Neural progenitor cell (in vitro differentiated cells): Measurements from ENCODE around the gene CHMP4B. TPM values are rescaled to one million over a fixed set of nuclear protein-coding genes. Genes with fewer than 3 reads are reported as not detected.
"Not testable (repeated sequence)": the region's sequence is repeated elsewhere in the genome, so short reads cannot be mapped to it uniquely, and the experiment has no call there.

Experiments
- DNase-seq: peaks from one replicate; pipeline ENCODE4 v3.0.0-alpha.2; 2016; ENCODE audit warnings: low spot score
- H2AFZ ChIP-seq: fragments of 200-600 bp; sonication (generic); replicated peaks from 2 replicates; pipeline ENCODE4 v1.6.1; 2016; ENCODE audit warnings: antibody characterized with exemption
- H3F3A ChIP-seq: fragments of 200-600 bp; sonication (generic); 2 replicates; pipeline ENCODE4 v1.6.1; 2016; ENCODE audit warnings: antibody characterized with exemption, low read depth
- H3K27ac ChIP-seq: fragments of 200-600 bp; sonication (generic); 2 replicates; pipeline ENCODE4 v1.5.1; 2016; ENCODE audit warnings: mild to moderate bottlenecking
- H3K27me3 ChIP-seq: fragments of 200-600 bp; sonication (generic); 2 replicates; pipeline ENCODE4 v1.6.1; 2016; ENCODE audit warnings: mild to moderate bottlenecking, moderate library complexity
- H3K36me3 ChIP-seq: fragments of 200-600 bp; sonication (generic); 2 replicates; pipeline ENCODE4 v1.5.1; 2016
- H3K4me1 ChIP-seq: fragments of 200-600 bp; sonication (generic); 2 replicates; pipeline ENCODE4 v1.6.1; 2016; ENCODE audit warnings: mixed run types
- H3K4me2 ChIP-seq: fragments of 200-600 bp; sonication (generic); 2 replicates; pipeline ENCODE4 v1.6.1; 2016
- H3K4me3 ChIP-seq: fragments of 200-600 bp; sonication (generic); 2 replicates; pipeline ENCODE4 v1.5.1; 2016
- H3K79me2 ChIP-seq: fragments of 200-600 bp; sonication (generic); 2 replicates; pipeline ENCODE4 v1.6.1; 2016; ENCODE audit warnings: low read depth
- H3K9ac ChIP-seq: fragments of 200-600 bp; sonication (generic); 2 replicates; pipeline ENCODE4 v1.6.1; 2016
- H3K9me3 ChIP-seq: fragments of 200-600 bp; sonication (generic); 2 replicates; pipeline ENCODE4 v1.5.1; 2016; ENCODE audit warnings: low read depth
- H4K20me1 ChIP-seq: fragments of 200-600 bp; sonication (generic); 2 replicates; pipeline ENCODE4 v1.6.1; 2016; ENCODE audit warnings: low read depth
- H3K27ac Mint-ChIP-seq: 3 replicates; pipeline ENCODE4 v1.8.0; 2021; ENCODE audit warnings: mixed read lengths
- H3K27me3 Mint-ChIP-seq: 2 replicates; pipeline ENCODE4 v1.8.0; 2022; ENCODE audit warnings: low read depth, mild to moderate bottlenecking, inconsistent platforms, moderate library complexity, mixed read lengths; ENCODE audit not compliant: insufficient read depth
- H3K36me3 Mint-ChIP-seq: 3 replicates; pipeline ENCODE4 v1.8.0; 2021; ENCODE audit warnings: mixed read lengths
- H3K4me1 Mint-ChIP-seq: 3 replicates; pipeline ENCODE4 v1.8.0; 2021; ENCODE audit warnings: mixed read lengths
- H3K4me3 Mint-ChIP-seq: 3 replicates; pipeline ENCODE4 v1.8.0; 2021; ENCODE audit warnings: mild to moderate bottlenecking, moderate library complexity, mixed read lengths
- H3K9me3 Mint-ChIP-seq: 3 replicates; pipeline ENCODE4 v1.8.0; 2020; ENCODE audit warnings: mixed read lengths
- CTCF ChIP-seq: fragments of 200-600 bp; sonication (generic); IDR thresholded peaks from 2 replicates; pipeline ENCODE4 v1.5.1; 2017; ENCODE audit warnings: antibody characterized with exemption, mild to moderate bottlenecking
- EZH2 ChIP-seq: fragments of 200-600 bp; sonication (generic); IDR thresholded peaks from 2 replicates; pipeline ENCODE4 v1.6.1; 2017; ENCODE audit warnings: antibody characterized with exemption, mild to moderate bottlenecking, moderate library complexity
- EZH2phosphoT487 ChIP-seq: fragments of 200-600 bp; sonication (generic); IDR thresholded peaks from 2 replicates; pipeline ENCODE4 v1.6.1; 2017; ENCODE audit warnings: antibody characterized with exemption
- total RNA-seq: library from RNA; depleted of rRNA; stranded (reverse); fragments of >200 nt; gene quantifications from 2 replicates; pipeline ENCODE4 v1.2.3, GENCODE V29; 2015; ENCODE audit warnings: low replicate concordance

Gene CHMP4B
- total RNA-seq, 1 donor from 2014 or later = 40.7 TPM

GRCh38 chr20:33791959-33792597, 19.1 kb upstream of the CHMP4B start:
- TF ChIP-seq CTCF = peak; percentile 92
- TF ChIP-seq EZH2 = no peak
- H3F3A ChIP-seq = no peaks in the 10 kb centered on the region
- Mint-ChIP-seq H3K4me3 (no peak overlapping the region), H3K36me3 (peaks cover 3% of the 10 kb centered on the region), H3K27ac (no peak overlapping the region), H3K27me3 (peaks cover under 1% of the 10 kb centered on the region), H3K9me3 (no peaks in the 10 kb centered on the region), H3K4me1 (peaks cover 11% of the 10 kb centered on the region)
- no peaks in the 10 kb centered on the region for H3K9me3 ChIP-seq
- H4K20me1 ChIP-seq = no peaks in the 10 kb centered on the region
- H3K27me3 ChIP-seq = no peaks in the 10 kb centered on the region
- H3K36me3 ChIP-seq = no peaks in the 10 kb centered on the region
- no peaks in the 10 kb centered on the region for H3K4me1 ChIP-seq
- DNase-seq = peak; percentile 62
- H3K9ac ChIP-seq = no peak overlapping the region
- H3K4me2 ChIP-seq = no peak overlapping the region
- H3K79me2 ChIP-seq = no peaks in the 10 kb centered on the region
- no peak overlapping the region for H3K4me3 ChIP-seq
- H3K27ac ChIP-seq = no peak overlapping the region
- no peak overlapping the region for H2AFZ ChIP-seq

GRCh38 chr20:33792598-33792989, 18.6 kb upstream of the CHMP4B start:
- H3K9me3 ChIP-seq, H3K36me3 Mint-ChIP-seq, H3F3A ChIP-seq, H3K4me3 Mint-ChIP-seq, H3K4me1 ChIP-seq, H3K27ac Mint-ChIP-seq, DNase-seq, H3K27me3 Mint-ChIP-seq, H2AFZ ChIP-seq, H3K4me3 ChIP-seq, H3K79me2 ChIP-seq, H3K4me2 ChIP-seq, H3K27me3 ChIP-seq, H3K27ac ChIP-seq, H3K9ac ChIP-seq, H3K4me1 Mint-ChIP-seq, H4K20me1 ChIP-seq, H3K9me3 Mint-ChIP-seq, H3K36me3 ChIP-seq: not testable (repeated sequence)

- no peak overlapping the region for H3K9ac ChIP-seq
- no peaks in the 10 kb centered on the region for H3K9me3 Mint-ChIP-seq
- H3F3A ChIP-seq = no peaks in the 10 kb centered on the region
- H2AFZ ChIP-seq = no peak overlapping the region
- H3K9me3 ChIP-seq = no peaks in the 10 kb centered on the region
- no peaks in the 10 kb centered on the region for H3K79me2 ChIP-seq
- H3K4me3 Mint-ChIP-seq = no peak overlapping the region
- H3K4me1 ChIP-seq = no peaks in the 10 kb centered on the region
- H3K36me3 Mint-ChIP-seq = peaks cover 3% of the 10 kb centered on the region
- no peak overlapping the region for H3K27ac ChIP-seq
- H3K27ac Mint-ChIP-seq = peak overlapping the region; percentile 74
- H3K4me2 ChIP-seq = no peak overlapping the region
- peaks cover 3% of the 10 kb centered on the region for H3K27me3 Mint-ChIP-seq
- no peaks in the 10 kb centered on the region for H4K20me1 ChIP-seq
- no peak overlapping the region for H3K4me3 ChIP-seq
- peaks cover 2% of the 10 kb centered on the region for H3K4me1 Mint-ChIP-seq
- no peaks in the 10 kb centered on the region for H3K27me3 ChIP-seq
- no peak for DNase-seq
- TF ChIP-seq EZH2phosphoT487 = no peak
- no peak for TF ChIP-seq EZH2
- TF ChIP-seq CTCF = no peak
- H3K36me3 ChIP-seq = no peaks in the 10 kb centered on the region
Measured at GRCh38 chr20:33793011-33793931, 17.9 kb upstream of the CHMP4B start.
